Measurements from ENCODE around the gene ZNF710.

ZNF710 gene

GRCh38 chr15:90040618-90041017 is 39.5 kb downstream of the ZNF710 start:
- no peak for DNase-seq

- DNase-seq: no peak
These were observed 41.2 kb downstream of the ZNF710 start for GRCh38 chr15:90042356-90042755.

- DNase-seq: no peak
These were observed 41.8 kb downstream of the ZNF710 start for GRCh38 chr15:90042766-90043529.

- no peak for DNase-seq
These were observed 42.4 kb downstream of the ZNF710 start for GRCh38 chr15:90043530-90044010.

GRCh38 chr15:90044191-90044590 is 43.1 kb downstream of the ZNF710 start:
- DNase-seq: no peak

GRCh38 chr15:90044916-90045371 is 43.8 kb downstream of the ZNF710 start:
- DNase-seq: no peak

- no peak for DNase-seq
These were observed 45.2 kb downstream of the ZNF710 start for GRCh38 chr15:90046289-90046688.

- DNase-seq: no peak
These were observed 45.8 kb downstream of the ZNF710 start for GRCh38 chr15:90046911-90047392.

- DNase-seq: no peak
These were observed 46.9 kb downstream of the ZNF710 start for GRCh38 chr15:90047956-90048575.

GRCh38 chr15:90049030-90049429 is 47.9 kb downstream of the ZNF710 start:
- no peak for DNase-seq

GRCh38 chr15:90049666-90050604 is 48.8 kb downstream of the ZNF710 start:
- no peak for DNase-seq

- no peak for DNase-seq
These were observed 50.8 kb downstream of the ZNF710 start for GRCh38 chr15:90051874-90052273.

- DNase-seq: no peak
These were observed 52.8 kb downstream of the ZNF710 start for GRCh38 chr15:90053685-90054466.

GRCh38 chr15:90054618-90055097 is 53.5 kb downstream of the ZNF710 start:
- no peak for DNase-seq

GRCh38 chr15:90055182-90055581 is 54.1 kb downstream of the ZNF710 start:
- no peak for DNase-seq

GRCh38 chr15:90056529-90056928 is 55.4 kb downstream of the ZNF710 start:
- DNase-seq: no peak

GRCh38 chr15:90058308-90058707 is 57.2 kb downstream of the ZNF710 start:
- no peak for DNase-seq

GRCh38 chr15:90058775-90059174 is 57.7 kb downstream of the ZNF710 start:
- no peak for DNase-seq

- DNase-seq: peak; percentile 87
These were observed 58.3 kb downstream of the ZNF710 start for GRCh38 chr15:90059208-90059985.

GRCh38 chr15:90060797-90061196 is 59.7 kb downstream of the ZNF710 start:
- no peak for DNase-seq

- peak; percentile 49 for DNase-seq
These were observed 60.9 kb downstream of the ZNF710 start for GRCh38 chr15:90062023-90062442.
